ENCODE results near the gene PRKG1. TPM values are rescaled to one million over a fixed set of nuclear protein-coding genes. Genes with fewer than 3 reads are reported as not detected.

PRKG1 gene
- total and polyA plus RNA-seq, 2 of the 8 experiments (the other 6 are each of a cell fraction or from before 2014, with no cell fraction given): 4.2 to 15.2 TPM

DNA sequence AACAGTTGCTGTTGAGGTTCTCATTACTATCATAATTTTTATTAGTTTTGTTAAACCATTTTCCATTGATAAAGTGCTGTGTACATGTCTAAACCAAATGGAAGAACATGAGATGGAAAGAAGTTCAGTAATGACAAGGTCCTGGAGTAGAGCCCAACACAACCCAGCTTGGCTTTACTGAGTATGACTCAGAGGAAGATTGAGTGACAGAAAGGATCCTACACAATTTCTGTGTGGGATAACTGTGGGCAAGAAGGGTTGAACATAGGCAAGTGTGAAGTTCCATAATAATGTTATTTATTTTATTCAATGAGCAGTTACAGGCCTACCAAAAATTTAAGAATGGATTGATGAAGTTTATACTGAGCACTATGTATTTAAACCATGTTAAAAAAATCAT, 15.9 kb downstream of the PRKG1 start:
- Histone ChIP-seq H4K20me1 (replicated peaks in 1 of 2; ENCODE audit: control insufficient read depth in 1 of 2, insufficient read depth in 2 of 2, low read length in 2 of 2) (no peaks in the 10 kb centered on the region), H3K79me2 (ENCODE audit: control insufficient read depth in 1 of 2, insufficient read depth in 2 of 2, low read length in 2 of 2) (peaks cover 0 to 13% of the 10 kb centered on the region in 2 experiments; a peak in 2 of 4 replicates), H2AK5ac (ENCODE audit: low read depth, low read length) (no peak overlapping the region), H3K9ac (replicated peaks in 1 of 4; ENCODE audit: extremely low read depth in 1 of 4, low read depth in 3 of 4, low read length in 3 of 4) (no peak overlapping the region), H4K91ac (replicated peaks; ENCODE audit: insufficient read length, low read length) (no peak overlapping the region), H4K5ac (ENCODE audit: insufficient read length, low read depth, low read length) (no peak overlapping the region), H2AFZ (ENCODE audit: low read length) (no peak overlapping the region), H4K8ac (ENCODE audit: extremely low read depth, insufficient read depth, low read length) (no peak overlapping the region), H3K4ac (replicated peaks; ENCODE audit: insufficient read length, low read depth, low read length) (no peak overlapping the region), H2BK20ac (ENCODE audit: low read length) (no peak overlapping the region), H3K18ac (ENCODE audit: extremely low read depth, low read length) (no peak overlapping the region), H3K27me3 (replicated peaks in 1 of 4; ENCODE audit: control insufficient read depth in 3 of 4, extremely low read depth in 1 of 4, insufficient read depth in 3 of 4, low read length in 3 of 4) (no peaks in the 10 kb centered on the region), H3K27ac (ENCODE audit: low read depth, low read length) (no peak overlapping the region), H3K4me1 (replicated peaks in 1 of 4; ENCODE audit: control insufficient read depth in 3 of 4, insufficient read depth in 4 of 4, low read length in 3 of 4) (peaks cover 0 to 2% (median 0%) of the 10 kb centered on the region in 4 experiments; a peak in 1 of 7 replicates), H3K36me3 (ENCODE audit: control insufficient read depth in 2 of 4, insufficient read depth in 4 of 4, low read length in 3 of 4) (no peaks in the 10 kb centered on the region), H3K23me2 (ENCODE audit: low read depth, low read length) (no peaks in the 10 kb centered on the region), H2BK15ac (ENCODE audit: low read length) (no peak overlapping the region), H3K4me3 (ENCODE audit: extremely low read depth in 1 of 4, insufficient read depth in 2 of 4, low read depth in 3 of 4, low read length in 4 of 4) (no peak overlapping the region), H3K79me1 (ENCODE audit: low read depth, low read length) (no peaks in the 10 kb centered on the region), H3K4me2 (ENCODE audit: insufficient read depth in 1 of 2, low read depth in 2 of 2, low read length in 2 of 2) (no peak overlapping the region), H2BK5ac (ENCODE audit: low read depth, low read length) (no peak overlapping the region), H2BK120ac (replicated peaks; ENCODE audit: low read depth, low read length) (no peak overlapping the region), H2BK12ac (ENCODE audit: low read depth, low read length) (no peak overlapping the region), H3K23ac (ENCODE audit: insufficient read length) (no peak overlapping the region), H3K9me3 (ENCODE audit: insufficient read depth in 2 of 2, low read depth in 1 of 2, low read length in 1 of 2) (no peaks in the 10 kb centered on the region), H3K14ac (ENCODE audit: insufficient read length) (no peak overlapping the region), H3K56ac (replicated peaks; ENCODE audit: insufficient read length, low read depth, low read length) (no peak overlapping the region)
- FAIRE-seq (no peak), DNase-seq (ENCODE audit: low read depth in 1 of 2, low spot score in 2 of 2) (no peak)
- POLR2A ChIA-PET (ENCODE audit: partially characterized antibody): interaction anchor here (2.0 kb wide), 1 partner anchor 16 kb away, joined by 5 read pairs; the partner anchor contains the start of gene PRKG1
- CTCF ChIA-PET (ENCODE audit: partially characterized antibody): no interaction called here
- TF ChIP-seq JUND (IDR thresholded peaks at IDR 0.05; ENCODE audit: low read length) (no peak), RBBP5 (IDR thresholded peaks at IDR 0.05; ENCODE audit: borderline replicate concordance, low read depth, low read length) (no peak), SUZ12 (IDR thresholded peaks at IDR 0.05; ENCODE audit: low read length) (no peak), SAP30 (IDR thresholded peaks at IDR 0.05; ENCODE audit: insufficient read depth, insufficient replicate concordance, low read length) (no peak), BCL11A (IDR thresholded peaks at IDR 0.05; ENCODE audit: low read depth in 2 of 2, low read length in 2 of 2) (no peak), KDM1A (IDR thresholded peaks at IDR 0.05; ENCODE audit: borderline replicate concordance, low read length) (no peak), CHD2 (IDR thresholded peaks at IDR 0.05; ENCODE audit: low read length) (no peak), EGR1 (IDR thresholded peaks at IDR 0.05; ENCODE audit: borderline replicate concordance, low read depth, low read length) (no peak), CTBP2 (IDR thresholded peaks at IDR 0.05; ENCODE audit: borderline replicate concordance, insufficient read depth, insufficient read length, low read length) (no peak), POU5F1 (IDR thresholded peaks at IDR 0.05; ENCODE audit: low read depth, low read length) (no peak), TCF12 (IDR thresholded peaks at IDR 0.05; ENCODE audit: low read depth, low read length) (no peak)
- TF ChIP-seq, protein P1, sequence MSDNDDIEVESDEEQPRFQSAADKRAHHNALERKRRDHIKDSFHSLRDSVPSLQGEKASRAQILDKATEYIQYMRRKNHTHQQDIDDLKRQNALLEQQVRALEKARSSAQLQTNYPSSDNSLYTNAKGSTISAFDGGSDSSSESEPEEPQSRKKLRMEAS (IDR thresholded peaks at IDR 0.05): no peak
- TF ChIP-seq, protein P2, sequence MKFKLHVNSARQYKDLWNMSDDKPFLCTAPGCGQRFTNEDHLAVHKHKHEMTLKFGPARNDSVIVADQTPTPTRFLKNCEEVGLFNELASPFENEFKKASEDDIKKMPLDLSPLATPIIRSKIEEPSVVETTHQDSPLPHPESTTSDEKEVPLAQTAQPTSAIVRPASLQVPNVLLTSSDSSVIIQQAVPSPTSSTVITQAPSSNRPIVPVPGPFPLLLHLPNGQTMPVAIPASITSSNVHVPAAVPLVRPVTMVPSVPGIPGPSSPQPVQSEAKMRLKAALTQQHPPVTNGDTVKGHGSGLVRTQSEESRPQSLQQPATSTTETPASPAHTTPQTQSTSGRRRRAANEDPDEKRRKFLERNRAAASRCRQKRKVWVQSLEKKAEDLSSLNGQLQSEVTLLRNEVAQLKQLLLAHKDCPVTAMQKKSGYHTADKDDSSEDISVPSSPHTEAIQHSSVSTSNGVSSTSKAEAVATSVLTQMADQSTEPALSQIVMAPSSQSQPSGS (IDR thresholded peaks at IDR 0.05; ENCODE audit: low read length): no peak

Measured in H1 (cell line).